ENCODE measurements around the gene ZNF652.
A peak's percentile ranks its signal among the peaks of the same experiment; 100 is the strongest.

Gene ZNF652

DNA sequence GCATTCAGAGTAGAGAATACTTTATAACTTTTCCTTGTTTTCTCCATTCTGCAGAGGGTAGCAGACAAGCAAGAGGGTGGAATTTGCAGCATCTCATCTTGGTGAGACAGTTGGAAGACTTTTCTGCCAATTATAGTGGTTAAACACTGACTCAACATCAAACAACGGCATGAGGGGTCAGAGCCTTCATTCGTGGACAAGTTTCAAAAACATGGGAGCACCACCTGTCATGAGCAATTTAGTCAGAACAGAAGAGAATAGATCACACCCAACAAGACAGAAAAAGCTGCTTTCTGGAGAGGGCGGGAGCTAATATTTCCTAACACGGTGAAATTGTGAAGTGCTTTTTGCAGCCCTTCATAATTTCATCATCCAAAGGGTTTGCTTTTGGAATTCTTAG, 17.9 kb upstream of the ZNF652 start:
- DNase-seq, result peak; percentile 48 to 77
- H3K27ac ChIP-seq (ENCODE audit: low read depth, low read length), result no peak overlapping the region
- no CpG with 5 or more reads among the region's 4 CpGs for WGBS (ENCODE audit: extremely low coverage, insufficient coverage, insufficient read length)
- H3K4me3 ChIP-seq (ENCODE audit: low read depth, low read length), result no peak overlapping the region
- H2AK5ac ChIP-seq (ENCODE audit: low read length), result no peak overlapping the region
- no peak overlapping the region for H3K14ac ChIP-seq (ENCODE audit: low read length)
- no peak overlapping the region for H2BK5ac ChIP-seq (ENCODE audit: low read depth, low read length, poor library complexity)
- H3K79me2 ChIP-seq (ENCODE audit: control insufficient read depth, insufficient read depth, low read length, poor library complexity), result no peaks in the 10 kb centered on the region
- peaks cover 2% of the 10 kb centered on the region for H3K9me3 ChIP-seq (ENCODE audit: insufficient read depth, low read depth, low read length)
- no peak overlapping the region for H4K12ac ChIP-seq (ENCODE audit: low read depth, low read length)
- no peak overlapping the region for H3K9ac ChIP-seq (ENCODE audit: low read length)
- H4K8ac ChIP-seq (ENCODE audit: low read depth, low read length), result no peak overlapping the region
- no peak overlapping the region for H2BK120ac ChIP-seq (ENCODE audit: insufficient read depth, low read length, poor library complexity)
- no peak overlapping the region for H3K4ac ChIP-seq (ENCODE audit: low read depth, low read length)
- H3K27me3 ChIP-seq (ENCODE audit: insufficient read depth, low read length), result no peaks in the 10 kb centered on the region
- H3K18ac ChIP-seq (ENCODE audit: low read length), result no peak overlapping the region
- no peak overlapping the region for H3K23ac ChIP-seq (ENCODE audit: low read length)
- no peak overlapping the region for H3K4me2 ChIP-seq (ENCODE audit: low read length)
- H3K36me3 ChIP-seq (ENCODE audit: control insufficient read depth in 1 of 2, insufficient read depth in 2 of 2, low read length in 2 of 2), result no peaks in the 10 kb centered on the region
- H3K79me1 ChIP-seq (ENCODE audit: low read length), result no peaks in the 10 kb centered on the region
- H2BK12ac ChIP-seq (ENCODE audit: low read length), result no peak overlapping the region
- no peak overlapping the region for H4K91ac ChIP-seq (ENCODE audit: low read depth, low read length)
- H2AFZ ChIP-seq (ENCODE audit: insufficient read depth, low read length, poor library complexity), result no peak overlapping the region
- H3K4me1 ChIP-seq (ENCODE audit: control insufficient read depth in 1 of 2, insufficient read depth in 2 of 2, low read length in 2 of 2), result no peaks in the 10 kb centered on the region

- WGBS (ENCODE audit: extremely low coverage, insufficient coverage, insufficient read length), result no CpG with 5 or more reads among the region's 5 CpGs
- Histone ChIP-seq H3K23ac (ENCODE audit: low read length) (no peak overlapping the region), H4K91ac (ENCODE audit: low read depth, low read length) (no peak overlapping the region), H3K4me2 (ENCODE audit: low read length) (no peak overlapping the region), H3K79me2 (ENCODE audit: control insufficient read depth, insufficient read depth, low read length, poor library complexity) (no peaks in the 10 kb centered on the region), H2AK5ac (ENCODE audit: low read length) (no peak overlapping the region), H4K12ac (ENCODE audit: low read depth, low read length) (no peak overlapping the region), H3K4ac (ENCODE audit: low read depth, low read length) (no peak overlapping the region), H4K8ac (ENCODE audit: low read depth, low read length) (no peak overlapping the region), H3K36me3 (ENCODE audit: control insufficient read depth in 1 of 2, insufficient read depth in 2 of 2, low read length in 2 of 2) (no peaks in the 10 kb centered on the region), H2AFZ (ENCODE audit: insufficient read depth, low read length, poor library complexity) (no peak overlapping the region), H3K18ac (ENCODE audit: low read length) (no peak overlapping the region), H2BK12ac (ENCODE audit: low read length) (no peak overlapping the region), H3K4me3 (ENCODE audit: low read depth, low read length) (no peak overlapping the region), H3K9me3 (ENCODE audit: insufficient read depth, low read depth, low read length) (no peaks in the 10 kb centered on the region), H3K79me1 (ENCODE audit: low read length) (no peaks in the 10 kb centered on the region), H3K9ac (ENCODE audit: low read length) (no peak overlapping the region), H3K27ac (ENCODE audit: low read depth, low read length) (no peak overlapping the region), H3K14ac (ENCODE audit: low read length) (no peak overlapping the region), H3K27me3 (ENCODE audit: insufficient read depth, low read length) (no peaks in the 10 kb centered on the region), H3K4me1 (ENCODE audit: control insufficient read depth in 1 of 2, insufficient read depth in 2 of 2, low read length in 2 of 2) (no peaks in the 10 kb centered on the region), H2BK5ac (ENCODE audit: low read depth, low read length, poor library complexity) (no peak overlapping the region), H2BK120ac (ENCODE audit: insufficient read depth, low read length, poor library complexity) (no peak overlapping the region)
- DNase-seq, result peak; percentile 61 to 81
These were observed 16.3 kb upstream of the ZNF652 start for GRCh38 chr17:49378311-49378710.

- no peak overlapping the region for H3K4me3 ChIP-seq (ENCODE audit: low read depth, low read length)
- no peak overlapping the region for H3K23ac ChIP-seq (ENCODE audit: low read length)
- no peak for DNase-seq
- peaks cover 2% of the 10 kb centered on the region for H3K9me3 ChIP-seq (ENCODE audit: insufficient read depth, low read depth, low read length)
- no peak overlapping the region for H3K9ac ChIP-seq (ENCODE audit: low read length)
- no peak overlapping the region for H2BK5ac ChIP-seq (ENCODE audit: low read depth, low read length, poor library complexity)
- no peak overlapping the region for H4K12ac ChIP-seq (ENCODE audit: low read depth, low read length)
- H2AFZ ChIP-seq (ENCODE audit: insufficient read depth, low read length, poor library complexity), result no peak overlapping the region
- no peak overlapping the region for H3K27ac ChIP-seq (ENCODE audit: low read depth, low read length)
- no peak overlapping the region for H3K4ac ChIP-seq (ENCODE audit: low read depth, low read length)
- H3K79me2 ChIP-seq (ENCODE audit: control insufficient read depth, insufficient read depth, low read length, poor library complexity), result no peaks in the 10 kb centered on the region
- no peaks in the 10 kb centered on the region for H3K4me1 ChIP-seq (ENCODE audit: control insufficient read depth in 1 of 2, insufficient read depth in 2 of 2, low read length in 2 of 2)
- WGBS (ENCODE audit: extremely low coverage, insufficient coverage, insufficient read length), result no CpG with 5 or more reads among the region's 1 CpG
- H3K36me3 ChIP-seq (ENCODE audit: control insufficient read depth in 1 of 2, insufficient read depth in 2 of 2, low read length in 2 of 2), result no peaks in the 10 kb centered on the region
- H2BK12ac ChIP-seq (ENCODE audit: low read length), result no peak overlapping the region
- no peaks in the 10 kb centered on the region for H3K79me1 ChIP-seq (ENCODE audit: low read length)
- H3K4me2 ChIP-seq (ENCODE audit: low read length), result no peak overlapping the region
- no peaks in the 10 kb centered on the region for H3K27me3 ChIP-seq (ENCODE audit: insufficient read depth, low read length)
- H3K14ac ChIP-seq (ENCODE audit: low read length), result no peak overlapping the region
- no peak overlapping the region for H2AK5ac ChIP-seq (ENCODE audit: low read length)
- no peak overlapping the region for H2BK120ac ChIP-seq (ENCODE audit: insufficient read depth, low read length, poor library complexity)
- no peak overlapping the region for H3K18ac ChIP-seq (ENCODE audit: low read length)
- H4K8ac ChIP-seq (ENCODE audit: low read depth, low read length), result no peak overlapping the region
- H4K91ac ChIP-seq (ENCODE audit: low read depth, low read length), result no peak overlapping the region
These were observed 13.5 kb upstream of the ZNF652 start for GRCh38 chr17:49375544-49375943.

GRCh38 chr17:49373115-49373514, 11.1 kb upstream of the ZNF652 start:
- H2AFZ ChIP-seq (ENCODE audit: insufficient read depth, low read length, poor library complexity), result no peak overlapping the region
- H3K9me3 ChIP-seq (ENCODE audit: insufficient read depth, low read depth, low read length), result peaks cover 2% of the 10 kb centered on the region
- no peak overlapping the region for H3K4me3 ChIP-seq (ENCODE audit: low read depth, low read length)
- H2BK5ac ChIP-seq (ENCODE audit: low read depth, low read length, poor library complexity), result no peak overlapping the region
- no peak overlapping the region for H3K4me2 ChIP-seq (ENCODE audit: low read length)
- H2BK120ac ChIP-seq (ENCODE audit: insufficient read depth, low read length, poor library complexity), result no peak overlapping the region
- H3K18ac ChIP-seq (ENCODE audit: low read length), result no peak overlapping the region
- no peak for DNase-seq
- no peak overlapping the region for H3K27ac ChIP-seq (ENCODE audit: low read depth, low read length)
- H3K79me2 ChIP-seq (ENCODE audit: control insufficient read depth, insufficient read depth, low read length, poor library complexity), result no peaks in the 10 kb centered on the region
- H4K8ac ChIP-seq (ENCODE audit: low read depth, low read length), result no peak overlapping the region
- no peak overlapping the region for H4K12ac ChIP-seq (ENCODE audit: low read depth, low read length)
- WGBS (ENCODE audit: extremely low coverage, insufficient coverage, insufficient read length), result no CpG with 5 or more reads among the region's 6 CpGs
- H3K23ac ChIP-seq (ENCODE audit: low read length), result no peak overlapping the region
- H3K4ac ChIP-seq (ENCODE audit: low read depth, low read length), result no peak overlapping the region
- H3K4me1 ChIP-seq (ENCODE audit: control insufficient read depth in 1 of 2, insufficient read depth in 2 of 2, low read length in 2 of 2), result no peaks in the 10 kb centered on the region
- H2BK12ac ChIP-seq (ENCODE audit: low read length), result no peak overlapping the region
- no peaks in the 10 kb centered on the region for H3K79me1 ChIP-seq (ENCODE audit: low read length)
- no peaks in the 10 kb centered on the region for H3K27me3 ChIP-seq (ENCODE audit: insufficient read depth, low read length)
- H3K9ac ChIP-seq (ENCODE audit: low read length), result no peak overlapping the region
- H4K91ac ChIP-seq (ENCODE audit: low read depth, low read length), result no peak overlapping the region
- no peaks in the 10 kb centered on the region for H3K36me3 ChIP-seq (ENCODE audit: control insufficient read depth in 1 of 2, insufficient read depth in 2 of 2, low read length in 2 of 2)
- no peak overlapping the region for H3K14ac ChIP-seq (ENCODE audit: low read length)
- H2AK5ac ChIP-seq (ENCODE audit: low read length), result no peak overlapping the region
